Measurements from ENCODE around the gene MYRF. TPM values are rescaled to one million over a fixed set of nuclear protein-coding genes. Genes with fewer than 3 reads are reported as not detected.

MYRF gene
- total and polyA plus RNA-seq, 2 of the 13 experiments (the other 11 are each of a cell fraction or from before 2014, with no cell fraction given) = 10.2 to 25.9 TPM

- TF ChIP-seq SNAPC4 (CRISPR knock-in tag; IDR thresholded peaks at IDR 0.05) = no peak
- DNase-seq (ENCODE audit: low spot score) = no peak
- ChIA-PET POLR2A (interaction anchor here (1.1 kb wide), 1 partner anchor 16 kb away, joined by 3 read pairs; no protein-coding TSS in a partner anchor), CTCF (ENCODE audit: low intra/inter-chr PET ratio, low total read pairs) (no interaction called here)
- Histone ChIP-seq H3K4me2 (ENCODE audit: low read depth, low read length) (no peak overlapping the region), H3K79me2 (ENCODE audit: insufficient read depth, low read length) (peaks cover 3% of the 10 kb centered on the region), H3K9me3 (ENCODE audit: low read length) (no peaks in the 10 kb centered on the region), H3K27ac (ENCODE audit: extremely low read length, insufficient read depth, low read length) (no peak overlapping the region), H2AFZ (ENCODE audit: low read length) (no peak overlapping the region), H4K20me1 (ENCODE audit: insufficient read depth, low read length) (peaks cover 2% of the 10 kb centered on the region; the same call in 1 of the 2 replicates), H3K4me1 (ENCODE audit: insufficient read depth, low read length) (0 out of 2 replicates have a peak, but pooled peaks cover under 1% of the 10 kb centered on the region), H3K27me3 (ENCODE audit: control insufficient read depth in 1 of 2, insufficient read depth in 2 of 2, low read length in 2 of 2) (no peaks in the 10 kb centered on the region), H3K4me3 (replicated peaks in 1 of 3; ENCODE audit: insufficient read depth in 1 of 3, low read depth in 2 of 3, low read length in 3 of 3) (no peak overlapping the region), H3K9ac (ENCODE audit: insufficient read depth, low read depth, low read length) (no peak overlapping the region), H3K36me3 (replicated peaks in 1 of 2; ENCODE audit: control insufficient read depth in 1 of 2, insufficient read depth in 2 of 2, low read length in 2 of 2) (peaks cover 0 to 11% of the 10 kb centered on the region in 2 experiments; a peak in 3 of 5 replicates)
- intact Hi-C loops (cut with micrococcal nuclease; ENCODE audit: unreplicated experiment) = no loop called here
- no peak for FAIRE-seq
- no TSS peak for BruUV-seq (replicated peaks)
- no peak for ATAC-seq
- WGBS (ENCODE audit: low lambda C conversion rate) = 89% methylated on average over 5 of the region's 7 CpGs
- in situ Hi-C loops (cut with HindIII; ENCODE audit: extremely low pct_ligation_motif_present, low pct_unique_long_range_greater_than_20kb) = no loop called here
These were observed 42.4 kb upstream of the MYRF start for GRCh38 chr11:61710019-61710418.

GRCh38 chr11:61711037-61711436, 41.4 kb upstream of the MYRF start:
- Histone ChIP-seq H3K36me3 (replicated peaks in 1 of 2; ENCODE audit: control insufficient read depth in 1 of 2, insufficient read depth in 2 of 2, low read length in 2 of 2) (peaks cover 0 to 9% of the 10 kb centered on the region in 2 experiments; a peak in 4 of 5 replicates), H3K27ac (ENCODE audit: extremely low read length, insufficient read depth, low read length) (no peak overlapping the region), H3K79me2 (ENCODE audit: insufficient read depth, low read length) (peaks cover 5% of the 10 kb centered on the region), H3K4me1 (ENCODE audit: insufficient read depth, low read length) (peaks cover 11% of the 10 kb centered on the region), H4K20me1 (ENCODE audit: insufficient read depth, low read length) (no peaks in the 10 kb centered on the region), H3K9me3 (ENCODE audit: low read length) (no peaks in the 10 kb centered on the region), H3K27me3 (ENCODE audit: control insufficient read depth in 1 of 2, insufficient read depth in 2 of 2, low read length in 2 of 2) (no peaks in the 10 kb centered on the region), H3K4me3 (replicated peaks in 1 of 3; ENCODE audit: insufficient read depth in 1 of 3, low read depth in 2 of 3, low read length in 3 of 3) (no peak overlapping the region), H3K9ac (ENCODE audit: insufficient read depth, low read depth, low read length) (no peak overlapping the region), H3K4me2 (ENCODE audit: low read depth, low read length) (no peak overlapping the region), H2AFZ (ENCODE audit: low read length) (no peak overlapping the region)
- ATAC-seq (no peak), FAIRE-seq (no peak), DNase-seq (ENCODE audit: low spot score) (no peak)
- in situ Hi-C loops (cut with HindIII; ENCODE audit: extremely low pct_ligation_motif_present, low pct_unique_long_range_greater_than_20kb) = no loop called here
- CTCF ChIA-PET (ENCODE audit: low intra/inter-chr PET ratio, low total read pairs) = no interaction called here
- POLR2A ChIA-PET = interaction anchor here (1.3 kb wide), 1 partner anchor 28 kb away, joined by 3 read pairs; no protein-coding TSS in a partner anchor
- TF ChIP-seq ZNF704 (CRISPR knock-in tag; IDR thresholded peaks at IDR 0.05; ENCODE audit: borderline replicate concordance) (no peak), ZBTB3 (CRISPR knock-in tag; IDR thresholded peaks at IDR 0.05; ENCODE audit: borderline replicate concordance, low read depth) (no peak), ZFP41 (CRISPR knock-in tag; IDR thresholded peaks at IDR 0.05; ENCODE audit: borderline replicate concordance) (no peak), ZNF343 (CRISPR knock-in tag; IDR thresholded peaks at IDR 0.05) (no peak), ZNF749 (CRISPR knock-in tag; IDR thresholded peaks at IDR 0.05; ENCODE audit: borderline replicate concordance) (no peak), HMGA1 (CRISPR knock-in tag; conservative IDR thresholded peaks at IDR 0.05) (no peak), HDAC6 (IDR thresholded peaks at IDR 0.05; ENCODE audit: low read depth, low read length) (no peak), ZNF547 (CRISPR knock-in tag; IDR thresholded peaks at IDR 0.05) (no peak), FOXO1 (CRISPR knock-in tag; IDR thresholded peaks at IDR 0.05) (no peak), KMT2A (CRISPR knock-in tag; IDR thresholded peaks at IDR 0.05) (no peak)
- WGBS (ENCODE audit: low lambda C conversion rate) = 97% methylated on average over 12 of the region's 14 CpGs
- intact Hi-C loops (cut with micrococcal nuclease; ENCODE audit: unreplicated experiment) = no loop called here
- no TSS peak for BruUV-seq (replicated peaks)

Data from HepG2 (cell line).